ENCODE measurements around the gene AXDND1.

AXDND1 gene

GRCh38 chr1:179337942-179338560, 27.7 kb upstream of the AXDND1 start:
- Histone ChIP-seq H3K4me3 (ENCODE audit: insufficient read depth in 1 of 2, low read depth in 1 of 2, low read length in 2 of 2) (no peak overlapping the region), H4K91ac (ENCODE audit: low read length) (no peak overlapping the region), H2AFZ (ENCODE audit: low read depth, low read length) (no peak overlapping the region), H3K4me2 (ENCODE audit: low read length, poor library complexity, severe bottlenecking) (no peak overlapping the region), H3K23ac (ENCODE audit: low read length in 2 of 2) (no peak overlapping the region), H3K14ac (ENCODE audit: low read length in 2 of 2) (no peak overlapping the region), H2BK120ac (ENCODE audit: low read depth, low read length) (no peak overlapping the region), H3K4ac (ENCODE audit: low read depth in 1 of 2, low read length in 2 of 2) (no peak overlapping the region), H2BK5ac (ENCODE audit: low read depth, low read length, poor library complexity, severe bottlenecking) (no peak overlapping the region), H2AK5ac (ENCODE audit: low read length, severe bottlenecking) (no peak overlapping the region), H2BK12ac (ENCODE audit: low read length in 2 of 2) (no peak overlapping the region), H4K8ac (ENCODE audit: low read length) (no peak overlapping the region), H3K4me1 (ENCODE audit: control insufficient read depth, insufficient read depth, low read depth, low read length) (peaks cover 2% of the 10 kb centered on the region), H3K18ac (ENCODE audit: low read depth in 1 of 2, low read length in 2 of 2) (no peak overlapping the region), H3K27ac (ENCODE audit: low read length, poor library complexity, severe bottlenecking) (no peak overlapping the region), H3K27me3 (ENCODE audit: control insufficient read depth in 1 of 2, insufficient read depth in 1 of 2, low read length in 2 of 2) (no peaks in the 10 kb centered on the region), H3K79me1 (replicated peaks; ENCODE audit: low read length, poor library complexity, severe bottlenecking) (peaks cover 20% of the 10 kb centered on the region), H3K9me3 (ENCODE audit: control insufficient read depth, low read length) (no peaks in the 10 kb centered on the region), H3K9ac (ENCODE audit: low read length) (no peak overlapping the region), H3K36me3 (ENCODE audit: control insufficient read depth in 1 of 2, insufficient read depth in 2 of 2, low read depth in 1 of 2, low read length in 2 of 2) (peaks cover 18 to 89% of the 10 kb centered on the region in 2 experiments), H2BK15ac (ENCODE audit: low read depth, poor library complexity, severe bottlenecking) (no peak overlapping the region)
- 94% methylated on average over 5 of the region's 5 CpGs for WGBS
- no peak for DNase-seq

DNA sequence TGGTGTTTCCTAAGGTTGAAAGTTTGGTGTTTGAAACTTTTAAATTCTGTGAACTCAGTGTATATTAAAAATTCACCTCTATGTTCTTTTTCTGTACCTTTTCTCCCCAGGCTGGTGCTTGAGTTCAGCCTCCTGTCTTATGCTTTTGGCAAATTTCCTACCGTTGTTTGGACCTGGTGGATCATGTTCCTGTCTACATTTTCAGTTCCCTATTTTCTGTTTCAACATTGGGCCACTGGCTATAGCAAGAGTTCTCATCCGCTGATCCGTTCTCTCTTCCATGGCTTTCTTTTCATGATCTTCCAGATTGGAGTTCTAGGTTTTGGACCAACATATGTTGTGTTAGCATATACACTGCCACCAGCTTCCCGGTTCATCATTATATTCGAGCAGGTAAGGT, 24.9 kb upstream of the AXDND1 start:
- Histone ChIP-seq H2AFZ (ENCODE audit: low read depth, low read length) (no peak overlapping the region), H3K14ac (ENCODE audit: low read length in 2 of 2) (no peak overlapping the region), H2BK120ac (ENCODE audit: low read depth, low read length) (no peak overlapping the region), H3K9me3 (ENCODE audit: control insufficient read depth, low read length) (no peaks in the 10 kb centered on the region), H2BK5ac (ENCODE audit: low read depth, low read length, poor library complexity, severe bottlenecking) (no peak overlapping the region), H4K8ac (ENCODE audit: low read length) (no peak overlapping the region), H3K27me3 (ENCODE audit: control insufficient read depth in 1 of 2, insufficient read depth in 1 of 2, low read length in 2 of 2) (no peaks in the 10 kb centered on the region), H3K79me1 (replicated peaks; ENCODE audit: low read length, poor library complexity, severe bottlenecking) (peaks cover 21% of the 10 kb centered on the region), H3K36me3 (ENCODE audit: control insufficient read depth in 1 of 2, insufficient read depth in 2 of 2, low read depth in 1 of 2, low read length in 2 of 2) (peaks cover 18 to 93% of the 10 kb centered on the region in 2 experiments), H3K4me3 (ENCODE audit: insufficient read depth in 1 of 2, low read depth in 1 of 2, low read length in 2 of 2) (no peak overlapping the region), H4K91ac (ENCODE audit: low read length) (no peak overlapping the region), H3K4me1 (ENCODE audit: control insufficient read depth, insufficient read depth, low read depth, low read length) (peaks cover 2% of the 10 kb centered on the region), H3K4me2 (ENCODE audit: low read length, poor library complexity, severe bottlenecking) (no peak overlapping the region), H3K9ac (ENCODE audit: low read length) (no peak overlapping the region), H2BK15ac (ENCODE audit: low read depth, poor library complexity, severe bottlenecking) (no peak overlapping the region), H2AK5ac (ENCODE audit: low read length, severe bottlenecking) (no peak overlapping the region), H3K4ac (ENCODE audit: low read depth in 1 of 2, low read length in 2 of 2) (no peak overlapping the region), H3K18ac (ENCODE audit: low read depth in 1 of 2, low read length in 2 of 2) (no peak overlapping the region), H3K27ac (ENCODE audit: low read length, poor library complexity, severe bottlenecking) (no peak overlapping the region), H2BK12ac (ENCODE audit: low read length in 2 of 2) (no peak overlapping the region), H3K23ac (ENCODE audit: low read length in 2 of 2) (no peak overlapping the region)
- 98% methylated on average over 3 of the region's 5 CpGs for WGBS
- no peak for DNase-seq

GRCh38 chr1:179341943-179342547, 23.7 kb upstream of the AXDND1 start:
- Histone ChIP-seq H2BK15ac (ENCODE audit: low read depth, poor library complexity, severe bottlenecking) (no peak overlapping the region), H4K91ac (ENCODE audit: low read length) (no peak overlapping the region), H3K4ac (ENCODE audit: low read depth in 1 of 2, low read length in 2 of 2) (no peak overlapping the region), H3K18ac (ENCODE audit: low read depth in 1 of 2, low read length in 2 of 2) (no peak overlapping the region), H2BK120ac (ENCODE audit: low read depth, low read length) (no peak overlapping the region), H3K79me1 (replicated peaks; ENCODE audit: low read length, poor library complexity, severe bottlenecking) (peaks cover 23% of the 10 kb centered on the region), H3K27me3 (ENCODE audit: control insufficient read depth in 1 of 2, insufficient read depth in 1 of 2, low read length in 2 of 2) (no peaks in the 10 kb centered on the region), H3K14ac (ENCODE audit: low read length in 2 of 2) (no peak overlapping the region), H3K27ac (ENCODE audit: low read length, poor library complexity, severe bottlenecking) (no peak overlapping the region), H2BK5ac (ENCODE audit: low read depth, low read length, poor library complexity, severe bottlenecking) (no peak overlapping the region), H3K4me1 (ENCODE audit: control insufficient read depth, insufficient read depth, low read depth, low read length) (peaks cover 2% of the 10 kb centered on the region), H3K4me2 (ENCODE audit: low read length, poor library complexity, severe bottlenecking) (no peak overlapping the region), H3K9ac (ENCODE audit: low read length) (no peak overlapping the region), H3K9me3 (ENCODE audit: control insufficient read depth, low read length) (no peaks in the 10 kb centered on the region), H4K8ac (ENCODE audit: low read length) (no peak overlapping the region), H3K23ac (ENCODE audit: low read length in 2 of 2) (no peak overlapping the region), H3K4me3 (ENCODE audit: insufficient read depth in 1 of 2, low read depth in 1 of 2, low read length in 2 of 2) (no peak overlapping the region), H2AFZ (ENCODE audit: low read depth, low read length) (no peak overlapping the region), H3K36me3 (ENCODE audit: control insufficient read depth in 1 of 2, insufficient read depth in 2 of 2, low read depth in 1 of 2, low read length in 2 of 2) (peaks cover 17 to 95% of the 10 kb centered on the region in 2 experiments), H2BK12ac (ENCODE audit: low read length in 2 of 2) (no peak overlapping the region), H2AK5ac (ENCODE audit: low read length, severe bottlenecking) (no peak overlapping the region)
- no peak for DNase-seq
- 90% methylated on average over 3 of the region's 4 CpGs for WGBS

DNA sequence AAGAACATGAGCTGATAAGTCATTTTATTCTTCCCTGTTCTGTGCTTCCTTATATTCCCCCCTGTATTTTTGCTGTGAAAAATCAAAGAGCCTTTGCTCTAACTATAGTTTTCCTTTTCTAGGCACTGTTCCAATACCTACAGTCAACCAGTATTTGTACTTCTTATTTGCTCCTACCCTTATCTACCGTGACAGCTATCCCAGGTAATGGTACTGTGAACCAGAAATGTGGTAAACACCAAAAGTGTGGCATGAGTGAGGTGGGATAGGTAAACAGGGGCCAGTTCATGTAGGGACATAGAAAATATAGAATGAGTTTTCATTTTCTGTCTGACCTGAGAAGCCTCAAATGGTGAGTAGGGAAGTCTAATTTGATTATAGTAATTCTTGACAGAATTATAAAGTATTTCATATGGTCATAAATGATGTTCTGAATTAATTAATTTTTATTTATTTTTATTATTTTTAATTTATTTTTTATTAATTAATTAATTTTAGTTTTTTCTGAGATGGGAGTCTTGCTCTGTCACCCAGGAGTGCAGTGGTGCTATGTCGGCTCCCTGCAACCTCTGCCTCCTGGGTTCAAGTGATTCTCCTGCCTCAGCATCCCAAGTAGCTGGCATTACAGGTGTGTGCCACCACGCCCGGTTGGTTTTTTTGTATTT, 22.9 kb upstream of the AXDND1 start:
- H3K4ac ChIP-seq (ENCODE audit: low read depth in 1 of 2, low read length in 2 of 2): no peak overlapping the region
- 96% methylated on average over 4 of the region's 4 CpGs for WGBS
- no peak overlapping the region for H2BK5ac ChIP-seq (ENCODE audit: low read depth, low read length, poor library complexity, severe bottlenecking)

More for the DNA sequence above, 22.9 kb upstream of the AXDND1 start:
- Histone ChIP-seq H3K18ac (ENCODE audit: low read depth in 1 of 2, low read length in 2 of 2) (no peak overlapping the region), H3K27me3 (ENCODE audit: control insufficient read depth in 1 of 2, insufficient read depth in 1 of 2, low read length in 2 of 2) (no peaks in the 10 kb centered on the region), H2AK5ac (ENCODE audit: low read length, severe bottlenecking) (no peak overlapping the region), H3K9ac (ENCODE audit: low read length) (no peak overlapping the region), H2AFZ (ENCODE audit: low read depth, low read length) (no peak overlapping the region), H3K14ac (ENCODE audit: low read length in 2 of 2) (no peak overlapping the region), H3K9me3 (ENCODE audit: control insufficient read depth, low read length) (no peaks in the 10 kb centered on the region), H3K36me3 (ENCODE audit: control insufficient read depth in 1 of 2, insufficient read depth in 2 of 2, low read depth in 1 of 2, low read length in 2 of 2) (peaks cover 17 to 93% of the 10 kb centered on the region in 2 experiments), H2BK12ac (ENCODE audit: low read length in 2 of 2) (no peak overlapping the region), H2BK15ac (ENCODE audit: low read depth, poor library complexity, severe bottlenecking) (no peak overlapping the region), H4K8ac (ENCODE audit: low read length) (no peak overlapping the region), H3K4me2 (ENCODE audit: low read length, poor library complexity, severe bottlenecking) (no peak overlapping the region), H3K4me3 (ENCODE audit: insufficient read depth in 1 of 2, low read depth in 1 of 2, low read length in 2 of 2) (no peak overlapping the region), H3K79me1 (replicated peaks; ENCODE audit: low read length, poor library complexity, severe bottlenecking) (peaks cover 18% of the 10 kb centered on the region), H2BK120ac (ENCODE audit: low read depth, low read length) (no peak overlapping the region), H3K27ac (ENCODE audit: low read length, poor library complexity, severe bottlenecking) (no peak overlapping the region), H3K4me1 (ENCODE audit: control insufficient read depth, insufficient read depth, low read depth, low read length) (peaks cover 2% of the 10 kb centered on the region), H3K23ac (ENCODE audit: low read length in 2 of 2) (no peak overlapping the region), H4K91ac (ENCODE audit: low read length) (no peak overlapping the region)
- no peak for DNase-seq

Data from mesenchymal stem cell (in vitro differentiated cells and primary cell).